ENCODE measurements around the gene GRN.

DNA sequence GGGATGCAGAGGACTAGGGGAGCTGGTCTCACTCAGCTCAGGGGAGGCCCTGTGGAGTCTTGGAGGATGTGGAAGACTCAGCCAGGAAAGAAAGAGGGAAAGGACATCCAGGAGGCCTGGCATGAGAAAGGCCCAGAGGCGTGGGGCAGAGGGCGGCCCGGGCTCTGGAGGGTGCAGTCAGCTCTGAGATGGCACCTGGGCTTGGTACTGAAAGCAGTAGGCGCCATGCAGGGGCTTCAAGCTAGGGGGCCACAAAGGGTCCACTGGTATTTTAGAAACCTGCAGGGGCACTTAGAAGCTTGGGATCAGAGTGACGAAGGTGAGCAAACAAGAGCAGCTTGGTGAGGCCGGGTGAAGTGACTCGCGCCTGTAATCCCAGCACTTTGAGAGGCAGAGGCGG lies 13.0 kb downstream of the GRN start:
- TF ChIP-seq, protein P1, sequence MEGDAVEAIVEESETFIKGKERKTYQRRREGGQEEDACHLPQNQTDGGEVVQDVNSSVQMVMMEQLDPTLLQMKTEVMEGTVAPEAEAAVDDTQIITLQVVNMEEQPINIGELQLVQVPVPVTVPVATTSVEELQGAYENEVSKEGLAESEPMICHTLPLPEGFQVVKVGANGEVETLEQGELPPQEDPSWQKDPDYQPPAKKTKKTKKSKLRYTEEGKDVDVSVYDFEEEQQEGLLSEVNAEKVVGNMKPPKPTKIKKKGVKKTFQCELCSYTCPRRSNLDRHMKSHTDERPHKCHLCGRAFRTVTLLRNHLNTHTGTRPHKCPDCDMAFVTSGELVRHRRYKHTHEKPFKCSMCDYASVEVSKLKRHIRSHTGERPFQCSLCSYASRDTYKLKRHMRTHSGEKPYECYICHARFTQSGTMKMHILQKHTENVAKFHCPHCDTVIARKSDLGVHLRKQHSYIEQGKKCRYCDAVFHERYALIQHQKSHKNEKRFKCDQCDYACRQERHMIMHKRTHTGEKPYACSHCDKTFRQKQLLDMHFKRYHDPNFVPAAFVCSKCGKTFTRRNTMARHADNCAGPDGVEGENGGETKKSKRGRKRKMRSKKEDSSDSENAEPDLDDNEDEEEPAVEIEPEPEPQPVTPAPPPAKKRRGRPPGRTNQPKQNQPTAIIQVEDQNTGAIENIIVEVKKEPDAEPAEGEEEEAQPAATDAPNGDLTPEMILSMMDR (IDR thresholded peaks at IDR 0.05; ENCODE audit: insufficient read depth, low read length), result no peak
- TF ChIP-seq POLR2AphosphoS5 (IDR thresholded peaks at IDR 0.05; ENCODE audit: low read depth), result no peak

Measured in HL-60 (cell line).